ENCODE results near the gene SLC17A2. TPM values are rescaled to one million over a fixed set of nuclear protein-coding genes. Genes with fewer than 3 reads are reported as not detected.

SLC17A2 gene
- not detected in 2 replicates for total RNA-seq

GRCh38 chr6:25930532-25931410, at the start of gene SLC17A2:
Gene SLC17A2 (minus strand): TSS chr6:25930691. CDS start chr6:25925796, 4,895 bp downstream.

DNA sequence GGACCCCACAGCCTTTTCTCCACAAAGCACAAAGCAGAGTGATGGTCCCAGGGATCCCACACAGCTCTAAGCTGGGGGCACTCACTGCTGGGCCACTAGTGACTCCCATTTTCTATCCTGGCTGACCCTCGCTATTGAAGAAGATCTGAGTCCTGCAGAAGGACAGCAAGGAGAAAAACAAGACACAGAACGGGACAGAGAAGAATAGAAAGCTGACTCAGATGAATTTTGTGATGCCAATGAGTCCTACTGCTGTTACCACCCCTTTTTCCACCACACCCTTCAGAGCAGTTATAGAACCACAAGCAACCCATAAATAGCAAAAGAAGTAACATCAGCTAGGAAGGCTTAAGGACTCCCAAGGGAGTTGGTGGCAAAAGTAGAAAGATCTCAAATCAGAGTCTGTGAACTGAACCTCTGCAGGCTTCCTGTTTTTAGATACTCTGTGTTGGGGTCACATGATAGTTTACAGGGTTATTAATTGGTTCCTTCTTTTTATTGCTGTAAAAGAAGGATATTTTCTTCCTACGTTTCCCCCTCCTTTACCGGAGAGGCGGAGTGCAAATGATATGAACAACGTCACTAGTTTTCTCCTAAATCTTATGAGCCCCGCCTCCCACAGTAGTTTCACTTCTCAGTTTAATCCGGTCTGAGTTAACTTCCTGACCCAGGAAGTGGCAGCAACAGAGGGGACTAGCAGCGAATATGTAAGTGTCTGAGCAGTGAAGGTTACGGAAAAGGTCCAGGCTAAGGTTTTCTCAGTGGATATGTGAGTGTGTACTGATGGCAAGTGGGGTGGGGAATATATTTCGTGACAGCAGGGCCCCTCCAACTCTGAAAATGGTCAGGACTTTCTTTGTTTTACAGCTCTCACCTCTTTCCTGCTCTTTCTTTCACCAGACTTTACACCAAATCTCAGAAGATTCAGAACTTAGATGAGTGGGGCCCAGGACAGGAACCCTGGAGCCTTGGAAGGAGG, 31.9 kb upstream of the SLC17A2 start, which contains the start of gene TRIM38:
TRIM38 (plus strand) TSS at position 654 of the 979 bp plus-strand sequence. CDS start 3,721 bp downstream, outside the sequence.

GRCh38 chr6:25874118-25874517, 56.4 kb downstream of the SLC17A2 start, which contains the start of gene SLC17A3:
Gene SLC17A3 (minus strand): TSS chr6:25874243. CDS start chr6:25868387, 5,856 bp downstream.

Other genes with a start within 250 kb of the SLC17A2 start
- gene SLC17A4, start 175.9 kb downstream of the SLC17A2 start, total RNA-seq = not detected in 2 replicates
- not detected in 2 replicates for gene SLC17A1, start 98.6 kb downstream of the SLC17A2 start, total RNA-seq
- gene SLC17A3, start 56.4 kb downstream of the SLC17A2 start, total RNA-seq = not detected in 2 replicates
- gene TRIM38, start 32.1 kb upstream of the SLC17A2 start, total RNA-seq = 9.0 and 11.5 TPM in 2 replicates
- gene HFE, start 156.7 kb upstream of the SLC17A2 start, total RNA-seq = 14.7 and 21.1 TPM in 2 replicates

Measured in uterine smooth muscle cell (primary cell).